HG02852 (cell line): ENCODE data around the gene EFCAB3.
"Not testable (repeated sequence)": the region's sequence is repeated elsewhere in the genome, so short reads cannot be mapped to it uniquely, and the experiment has no call there.

Experiments used
- ATAC-seq: cut with Tn5 transposase; IDR thresholded peaks from one replicate; pipeline ENCODE4 v1.9.1; 2021; ENCODE audit warnings: mild to moderate bottlenecking, moderate library complexity; ENCODE audit not compliant: unreplicated experiment

Gene EFCAB3

DNA sequence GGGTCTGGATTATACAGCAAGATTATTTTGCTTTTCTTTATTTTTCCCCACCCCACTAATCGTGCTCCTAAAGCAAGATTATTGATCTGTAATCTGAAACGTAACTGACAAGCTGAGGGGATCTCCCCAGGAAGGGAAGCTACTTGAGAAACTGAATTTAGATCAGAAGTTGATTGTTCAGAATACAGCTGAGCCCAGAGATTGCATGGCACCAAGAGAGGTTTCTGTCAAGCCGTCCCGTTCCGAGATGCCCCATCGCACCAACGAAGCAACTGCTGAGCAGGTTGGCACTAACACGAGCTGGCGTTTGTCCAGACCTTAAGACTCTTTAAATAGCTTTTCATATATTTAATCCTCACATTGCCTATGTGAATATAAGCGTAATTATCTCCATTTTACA is 78.1 kb downstream of the EFCAB3 start:
- ATAC-seq: not testable (repeated sequence)

- ATAC-seq: not testable (repeated sequence)
Measured at GRCh38 chr17:62464422-62464821, 84.1 kb downstream of the EFCAB3 start.

DNA sequence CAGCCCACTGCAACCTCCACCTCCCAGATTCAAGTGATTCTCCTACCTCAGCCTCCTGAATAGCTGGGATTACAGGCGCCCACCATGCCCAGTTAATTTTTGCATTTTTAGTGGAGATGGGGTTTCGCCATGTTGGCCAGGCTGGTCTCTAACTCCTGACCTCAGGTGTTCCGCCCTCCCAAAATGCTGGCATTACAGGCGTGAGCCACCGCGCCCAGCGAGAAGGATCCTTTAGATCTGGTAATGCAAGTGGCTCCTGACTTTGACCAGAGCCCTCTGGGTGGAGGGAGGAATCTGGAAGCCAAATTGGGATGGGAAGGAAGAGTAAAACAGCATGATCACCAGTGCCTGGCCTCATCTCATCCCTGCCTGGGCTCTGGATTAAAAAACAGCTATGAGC is 84.9 kb downstream of the EFCAB3 start:
- not testable (repeated sequence) for ATAC-seq
